Measurements from ENCODE around the gene SOCS7. TPM values are rescaled to one million over a fixed set of nuclear protein-coding genes. Genes with fewer than 3 reads are reported as not detected.

The SOCS7 gene
- total and polyA plus RNA-seq, 4 donors, result 0.74 to 11.0 (median 2.9) TPM

GRCh38 chr17:38344420-38344745 lies 7.3 kb upstream of the SOCS7 start:
- Histone ChIP-seq H3K9ac (ENCODE audit: low read depth in 1 of 2, low read length in 2 of 2) (no peak overlapping the region), H3K27ac (ENCODE audit: low read depth in 1 of 2, low read length in 2 of 2) (no peak overlapping the region), H3K9me3 (ENCODE audit: control insufficient read depth in 4 of 4, low read length in 3 of 4) (no peaks in the 10 kb centered on the region), H3K4me1 (ENCODE audit: control insufficient read depth in 4 of 4, insufficient read depth in 4 of 4, low read length in 3 of 4) (peaks cover 0 to 9% (median 3%) of the 10 kb centered on the region in 4 donors), H3K4me3 (ENCODE audit: low read depth in 1 of 3, low read length in 3 of 3) (no peak overlapping the region), H3K36me3 (ENCODE audit: control insufficient read depth in 4 of 4, insufficient read depth in 3 of 4, low read depth in 1 of 4, low read length in 3 of 4) (no peaks in the 10 kb centered on the region), H3K27me3 (ENCODE audit: control insufficient read depth in 4 of 4, insufficient read depth in 4 of 4, low read length in 3 of 4) (no peaks in the 10 kb centered on the region)
- DNase-seq (ENCODE audit: low spot score), result no peak
- no peak for TF ChIP-seq FOXA2 (IDR thresholded peaks at IDR 0.05)
- TF ChIP-seq EGR1 (IDR thresholded peaks at IDR 0.05; ENCODE audit: low read depth in 2 of 2), result no peak
- no peak for TF ChIP-seq SP1 (IDR thresholded peaks at IDR 0.05)
- 90% methylated on average over 3 of the region's 3 CpGs for WGBS

- Histone ChIP-seq H3K9ac (ENCODE audit: low read depth in 1 of 2, low read length in 2 of 2) (no peak overlapping the region), H3K36me3 (ENCODE audit: control insufficient read depth in 4 of 4, insufficient read depth in 3 of 4, low read depth in 1 of 4, low read length in 3 of 4) (no peaks in the 10 kb centered on the region), H3K9me3 (ENCODE audit: control insufficient read depth in 4 of 4, low read length in 3 of 4) (no peaks in the 10 kb centered on the region), H3K27me3 (ENCODE audit: control insufficient read depth in 4 of 4, insufficient read depth in 4 of 4, low read length in 3 of 4) (no peaks in the 10 kb centered on the region), H3K27ac (ENCODE audit: low read depth in 1 of 2, low read length in 2 of 2) (no peak overlapping the region), H3K4me1 (ENCODE audit: control insufficient read depth in 4 of 4, insufficient read depth in 4 of 4, low read length in 3 of 4) (peaks cover 0 to 9% (median 3%) of the 10 kb centered on the region in 4 donors), H3K4me3 (ENCODE audit: low read depth in 1 of 3, low read length in 3 of 3) (no peak overlapping the region)
- TF ChIP-seq REST (IDR thresholded peaks at IDR 0.05), result no peak
- no peak for TF ChIP-seq RXRA (IDR thresholded peaks at IDR 0.05)
- no peak for TF ChIP-seq EGR1 (IDR thresholded peaks at IDR 0.05; ENCODE audit: low read depth in 2 of 2)
- TF ChIP-seq SP1 (IDR thresholded peaks at IDR 0.05), result no peak
- no peak for TF ChIP-seq FOXA1 (IDR thresholded peaks at IDR 0.05)
- TF ChIP-seq CTCF (IDR thresholded peaks at IDR 0.05; ENCODE audit: low read depth, low read length, missing input control), result no peak
- TF ChIP-seq ZBTB33 (IDR thresholded peaks at IDR 0.05), result no peak
- no peak for TF ChIP-seq NR2F2 (IDR thresholded peaks at IDR 0.05)
- TF ChIP-seq HNF4A (conservative IDR thresholded peaks at IDR 0.05), result no peak
- TF ChIP-seq HNF4G (IDR thresholded peaks at IDR 0.05), result no peak
- no peak for TF ChIP-seq GABPA (IDR thresholded peaks at IDR 0.05 in 1 of 2, conservative IDR thresholded peaks at IDR 0.05 in 1 of 2)
- TF ChIP-seq JUND (IDR thresholded peaks at IDR 0.05), result no peak
- TF ChIP-seq MAX (IDR thresholded peaks at IDR 0.05), result no peak
- TF ChIP-seq FOXA2 (IDR thresholded peaks at IDR 0.05), result no peak
- no peak for TF ChIP-seq YY1 (IDR thresholded peaks at IDR 0.05)
- TF ChIP-seq RAD21 (IDR thresholded peaks at IDR 0.05), result no peak
- no peak for TF ChIP-seq TAF1 (conservative IDR thresholded peaks at IDR 0.05)
- no peak for TF ChIP-seq ATF3 (IDR thresholded peaks at IDR 0.05)
- no peak for DNase-seq (ENCODE audit: low spot score)
- WGBS, result 94% methylated on average over 7 of the region's 7 CpGs
These were observed 5.9 kb upstream of the SOCS7 start for GRCh38 chr17:38345743-38346142.
